ENCODE measurements around the gene OR5AN1. TPM values are rescaled to one million over a fixed set of nuclear protein-coding genes. Genes with fewer than 3 reads are reported as not detected.

Gene OR5AN1
- total and polyA plus RNA-seq, 2 of the 8 experiments (the other 6 are each of a cell fraction or from before 2014, with no cell fraction given): not detected

DNA sequence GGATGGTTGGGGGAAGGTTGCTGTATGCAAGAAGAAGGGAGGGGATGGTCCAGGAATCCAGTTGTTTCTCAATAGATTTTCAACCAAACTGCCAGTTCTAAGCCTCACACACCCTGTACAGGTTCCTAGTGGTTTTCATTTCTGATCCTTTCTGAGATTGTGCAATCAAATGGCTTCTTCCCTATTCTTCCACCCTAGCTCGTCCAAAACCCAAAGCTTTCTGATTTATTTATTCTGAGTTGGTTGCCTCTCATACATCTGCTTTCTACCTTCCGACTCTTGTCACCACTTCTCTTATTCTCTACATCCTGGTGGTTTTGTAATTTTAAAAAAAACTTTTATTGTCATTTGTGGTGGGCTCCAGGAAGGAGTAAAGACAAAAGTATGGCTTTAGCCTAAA is 55.0 kb downstream of the OR5AN1 start:
- Histone ChIP-seq H2BK120ac (replicated peaks; ENCODE audit: low read depth, low read length) (no peak overlapping the region), H4K91ac (replicated peaks; ENCODE audit: insufficient read length, low read length) (no peak overlapping the region), H3K79me2 (ENCODE audit: control insufficient read depth in 1 of 2, insufficient read depth in 2 of 2, low read length in 2 of 2) (no peaks in the 10 kb centered on the region), H4K20me1 (replicated peaks in 1 of 2; ENCODE audit: control insufficient read depth in 1 of 2, insufficient read depth in 2 of 2, low read length in 2 of 2) (no peaks in the 10 kb centered on the region), H2AK5ac (ENCODE audit: low read depth, low read length) (no peak overlapping the region), H4K5ac (ENCODE audit: insufficient read length, low read depth, low read length) (no peak overlapping the region), H3K23ac (ENCODE audit: insufficient read length) (no peak overlapping the region), H3K79me1 (ENCODE audit: low read depth, low read length) (no peaks in the 10 kb centered on the region), H3K14ac (ENCODE audit: insufficient read length) (no peak overlapping the region), H3K9ac (replicated peaks in 1 of 4; ENCODE audit: extremely low read depth in 1 of 4, low read depth in 3 of 4, low read length in 3 of 4) (no peak overlapping the region), H2BK20ac (ENCODE audit: low read length) (no peak overlapping the region), H3K27me3 (replicated peaks in 1 of 4; ENCODE audit: control insufficient read depth in 3 of 4, extremely low read depth in 1 of 4, insufficient read depth in 3 of 4, low read length in 3 of 4) (no peaks in the 10 kb centered on the region), H2AFZ (ENCODE audit: low read length) (no peak overlapping the region), H3K18ac (ENCODE audit: extremely low read depth, low read length) (no peak overlapping the region), H3K4me1 (replicated peaks in 1 of 4; ENCODE audit: control insufficient read depth in 3 of 4, insufficient read depth in 4 of 4, low read length in 3 of 4) (no peaks in the 10 kb centered on the region), H3K4me2 (ENCODE audit: insufficient read depth in 1 of 2, low read depth in 2 of 2, low read length in 2 of 2) (no peak overlapping the region), H3K27ac (ENCODE audit: low read depth, low read length) (no peak overlapping the region), H3K36me3 (ENCODE audit: control insufficient read depth in 2 of 4, insufficient read depth in 4 of 4, low read length in 3 of 4) (no peaks in the 10 kb centered on the region; a peak in 1 of 8 replicates), H3K56ac (replicated peaks; ENCODE audit: insufficient read length, low read depth, low read length) (no peak overlapping the region), H2BK5ac (ENCODE audit: low read depth, low read length) (no peak overlapping the region), H2BK15ac (ENCODE audit: low read length) (no peak overlapping the region), H2BK12ac (ENCODE audit: low read depth, low read length) (no peak overlapping the region), H4K8ac (ENCODE audit: extremely low read depth, insufficient read depth, low read length) (no peak overlapping the region), H3K23me2 (ENCODE audit: low read depth, low read length) (no peaks in the 10 kb centered on the region), H3K4ac (replicated peaks; ENCODE audit: insufficient read length, low read depth, low read length) (no peak overlapping the region), H3K9me3 (ENCODE audit: insufficient read depth in 2 of 2, low read depth in 1 of 2, low read length in 1 of 2) (peaks cover 13 to 16% of the 10 kb centered on the region in 2 experiments; a peak in 3 of 4 replicates), H3K4me3 (ENCODE audit: extremely low read depth in 1 of 4, insufficient read depth in 2 of 4, low read depth in 3 of 4, low read length in 4 of 4) (no peak overlapping the region)
- DNase-seq (ENCODE audit: low read depth in 1 of 2, low spot score in 2 of 2) (no peak), FAIRE-seq (no peak)
- ChIA-PET POLR2A (ENCODE audit: partially characterized antibody) (no interaction called here), CTCF (ENCODE audit: partially characterized antibody) (interaction anchor here (1.6 kb wide), 1 partner anchor 148 kb away, joined by 5 read pairs; no protein-coding TSS in a partner anchor)
- TF ChIP-seq TBP (IDR thresholded peaks at IDR 0.05; ENCODE audit: low read depth, low read length): no peak
- TF ChIP-seq SP4 (IDR thresholded peaks at IDR 0.05; ENCODE audit: low read length): no peak
- no peak for TF ChIP-seq CBX8 (IDR thresholded peaks at IDR 0.05; ENCODE audit: borderline replicate concordance, low read depth, low read length)
- TF ChIP-seq CEBPB (IDR thresholded peaks at IDR 0.05; ENCODE audit: low read depth, low read length): peak; percentile 35; the same call in 1 of the 2 replicates
- 84% methylated on average over 2 of the region's 2 CpGs; no CpG with 5 or more reads in 1 of the 2 experiments for WGBS, 2 experiments (ENCODE audit: extremely low coverage in 1 of 2, insufficient coverage in 1 of 2, insufficient read length in 1 of 2, insufficient replicate concordance in 2 of 2, low coverage in 1 of 2, low lambda C conversion rate in 2 of 2, missing lambda C conversion rate in 1 of 2)

Measured in H1 (cell line).